GM21367 (cell line): ENCODE data around the gene TSPY1.
"Not testable (repeated sequence)": the region's sequence is repeated elsewhere in the genome, so short reads cannot be mapped to it uniquely, and the experiment has no call there.

Experiments
- ATAC-seq: cut with Tn5 transposase; IDR thresholded peaks from one replicate; pipeline ENCODE4 v1.9.1; 2021; ENCODE audit not compliant: unreplicated experiment

The TSPY1 gene

DNA sequence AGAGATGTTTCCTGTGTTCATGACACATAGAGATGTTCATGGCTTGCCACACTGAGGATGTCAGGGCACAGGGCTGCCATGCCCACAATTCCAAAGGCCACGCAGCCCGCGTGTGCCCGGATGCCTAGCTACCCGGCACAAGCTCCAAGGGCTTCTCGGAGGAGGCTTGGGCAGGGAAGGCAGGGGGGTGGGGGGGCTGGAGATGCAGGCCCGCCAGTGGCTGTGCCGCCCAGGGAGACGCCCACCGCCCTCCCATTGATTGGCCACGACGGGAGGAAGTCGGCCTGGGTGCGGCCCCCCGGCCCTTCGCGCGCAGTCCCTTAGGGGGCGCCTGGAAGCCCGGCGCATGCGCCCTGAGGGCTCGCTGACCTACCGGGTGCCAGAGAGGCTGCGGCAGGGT lies at the start of gene TSPY1:
TSS of gene TSPY1 (plus strand) at position 301 of the 400 bp plus-strand sequence. CDS start at position 347, 46 bp downstream.
- ATAC-seq: not testable (repeated sequence)

DNA sequence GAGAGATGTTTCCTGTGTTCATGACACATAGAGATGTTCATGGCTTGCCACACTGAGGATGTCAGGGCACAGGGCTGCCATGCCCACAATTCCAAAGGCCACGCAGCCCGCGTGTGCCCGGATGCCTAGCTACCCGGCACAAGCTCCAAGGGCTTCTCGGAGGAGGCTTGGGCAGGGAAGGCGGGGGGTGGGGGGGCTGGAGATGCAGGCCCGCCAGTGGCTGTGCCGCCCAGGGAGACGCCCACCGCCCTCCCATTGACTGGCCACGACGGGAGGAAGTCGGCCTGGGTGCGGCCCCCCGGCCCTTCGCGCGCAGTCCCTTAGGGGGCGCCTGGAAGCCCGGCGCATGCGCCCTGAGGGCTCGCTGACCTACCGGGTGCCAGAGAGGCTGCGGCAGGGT lies 20.2 kb downstream of the TSPY1 start, which contains the start of gene TSPY9:
TSS of gene TSPY9 (plus strand) at position 301 of the 400 bp plus-strand sequence. CDS start at position 347, 46 bp downstream.
- ATAC-seq: not testable (repeated sequence)

DNA sequence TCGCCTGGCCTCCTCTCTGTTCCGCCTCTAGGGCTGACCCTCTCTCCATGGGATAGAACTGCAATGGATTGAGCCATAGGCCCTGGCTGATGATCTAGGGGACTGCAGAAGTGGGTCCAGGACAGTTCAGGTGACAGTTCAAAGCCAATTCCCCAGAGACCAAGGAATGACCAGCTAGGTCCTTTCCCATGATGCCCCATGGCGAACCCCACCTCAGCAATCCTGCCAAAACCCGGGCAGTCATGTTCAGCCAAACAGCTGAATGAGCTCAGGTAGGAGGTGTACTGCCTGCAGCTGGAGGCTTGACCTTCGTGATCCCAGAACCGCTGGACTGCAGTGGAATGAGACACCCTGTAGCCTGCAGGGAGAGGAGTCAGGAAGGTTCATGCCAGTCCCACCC lies 37.6 kb downstream of the TSPY1 start:
- not testable (repeated sequence) for ATAC-seq

DNA sequence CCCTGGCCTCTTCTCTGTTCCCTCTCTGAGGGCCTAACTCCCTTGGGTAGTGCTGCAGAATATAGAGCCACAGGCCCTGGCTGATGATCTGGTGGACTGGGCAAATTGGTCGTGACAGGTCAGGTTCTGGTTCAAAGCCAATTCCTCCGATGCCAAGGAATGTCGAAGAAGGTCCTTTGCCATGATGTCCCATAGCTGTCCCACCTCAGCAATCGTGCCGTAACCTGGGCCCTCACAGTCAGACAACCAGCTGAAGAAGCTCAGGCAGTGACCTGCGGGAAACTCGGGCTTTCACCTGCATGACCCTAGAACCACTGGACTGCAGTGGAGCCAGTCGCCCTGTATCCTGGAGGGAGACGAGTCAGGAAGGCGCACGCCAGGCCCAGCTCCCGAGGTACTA lies 49.5 kb downstream of the TSPY1 start:
- ATAC-seq: not testable (repeated sequence)
